HL-60/S4 treated with retinoic acid at 250 ng/mL for 4 days and 3 days (cell line): ENCODE measurements around the gene EIF4G3.
"Not testable (repeated sequence)": the region's sequence is repeated elsewhere in the genome, so short reads cannot be mapped to it uniquely, and the experiment has no call there.

Experiments used
- in situ Hi-C: fragments of 300-500 bp; cut with MboI; formaldehyde crosslinking; loops from 2 replicates; pipeline ENCODE4 v1.7.0; 2022; ENCODE audit warnings: low sequenced_read_pairs

Gene EIF4G3

GRCh38 chr1:20956272-20956671 lies 220.4 kb downstream of the EIF4G3 start:
- in situ Hi-C loops: no loop called here

- in situ Hi-C loops: no loop called here
Measured at GRCh38 chr1:20950679-20951078, 226.0 kb downstream of the EIF4G3 start.

DNA sequence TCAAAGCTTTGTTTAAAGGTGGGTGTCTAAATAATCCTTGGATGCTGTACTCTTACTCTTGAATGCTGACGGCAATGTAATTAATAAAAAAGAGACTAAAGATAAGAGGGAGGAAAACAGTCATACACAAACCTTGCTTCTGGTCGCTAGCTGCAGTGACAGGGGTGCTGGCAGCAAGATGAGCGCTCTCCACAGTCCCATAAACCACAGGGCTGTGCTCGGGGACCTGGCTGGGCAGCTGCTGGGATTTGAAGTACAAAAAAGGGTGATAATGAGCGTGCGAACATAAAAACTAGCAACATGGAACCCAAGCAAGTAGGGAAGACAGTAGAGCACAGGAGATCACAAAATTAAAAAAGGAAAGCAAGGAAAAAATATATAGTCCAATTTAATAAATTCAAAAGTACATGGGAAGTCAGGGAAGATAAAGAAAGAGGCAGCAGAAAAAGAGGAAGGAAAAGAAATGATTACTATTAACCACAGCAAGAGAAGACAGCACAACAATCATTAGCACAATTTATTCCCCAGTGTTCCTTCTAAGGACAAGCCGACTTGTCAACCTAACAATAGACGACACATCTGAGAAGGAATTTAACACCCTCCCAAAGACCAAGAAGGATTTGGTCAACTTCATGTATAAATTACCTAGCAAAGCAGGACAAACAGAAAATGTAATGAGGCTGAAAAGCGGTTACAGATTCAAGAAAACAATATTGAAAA lies 226.7 kb downstream of the EIF4G3 start:
- in situ Hi-C loops: no loop called here

DNA sequence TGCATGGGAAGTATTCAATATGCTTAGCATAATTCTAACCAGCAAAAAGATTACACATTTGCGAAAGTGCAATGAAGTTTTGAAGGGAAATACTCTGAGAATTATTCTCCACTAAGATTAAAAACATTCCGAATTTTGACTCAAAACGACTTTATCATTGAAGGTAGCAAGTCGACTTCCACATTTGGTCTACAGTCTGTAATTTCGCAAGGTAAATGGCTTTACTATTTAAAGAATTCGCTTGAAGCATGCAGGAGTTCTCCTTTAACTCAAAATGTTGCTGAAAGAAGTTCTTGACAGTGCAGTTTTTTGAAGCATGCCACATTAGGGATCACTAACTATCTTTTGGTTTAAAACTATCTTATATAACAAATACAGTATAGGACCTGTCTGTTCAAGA lies 228.6 kb downstream of the EIF4G3 start:
- in situ Hi-C loops: no loop called here

DNA sequence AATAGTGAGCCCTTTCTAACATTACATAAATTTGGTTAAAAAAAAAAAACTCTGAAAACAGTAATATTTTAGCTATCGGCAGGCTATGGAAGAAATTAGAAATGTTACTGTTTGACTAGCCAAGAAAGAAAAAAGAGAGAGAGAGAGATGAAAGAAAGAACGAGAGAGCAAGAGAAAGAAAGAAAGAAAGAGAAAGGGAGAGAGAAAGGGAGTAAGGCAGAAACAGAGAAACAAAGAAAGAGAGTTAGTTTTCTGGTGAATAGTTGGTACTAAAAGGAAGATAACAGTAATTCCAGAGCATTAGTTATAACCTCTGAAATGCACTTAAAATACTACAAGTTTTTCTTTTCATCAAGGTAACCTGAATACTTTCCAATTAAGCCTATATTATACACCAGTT lies 229.3 kb downstream of the EIF4G3 start:
- in situ Hi-C loops: no loop called here

GRCh38 chr1:20936621-20937020 lies 240.1 kb downstream of the EIF4G3 start:
- in situ Hi-C loops: no loop called here

DNA sequence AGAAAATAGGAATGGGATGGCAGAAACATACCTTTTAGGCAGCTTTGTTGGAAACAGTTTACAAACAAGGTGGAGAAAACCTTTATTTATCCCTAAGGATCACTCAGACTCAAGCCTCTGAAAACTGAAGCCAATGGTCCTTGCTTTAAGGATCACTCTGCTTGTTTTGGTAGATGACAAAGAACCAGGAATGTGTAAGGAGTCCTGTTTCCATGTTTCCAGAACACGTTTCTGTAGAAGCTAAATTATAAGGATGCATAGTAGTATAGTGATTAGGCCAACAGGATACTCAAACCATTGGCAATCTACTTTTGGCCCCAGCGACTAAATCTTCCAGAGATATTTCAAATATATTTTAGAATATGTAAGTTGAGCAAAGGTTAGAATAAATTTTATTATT lies 240.5 kb downstream of the EIF4G3 start:
- in situ Hi-C loops: no loop called here

GRCh38 chr1:20935717-20936116 lies 241.0 kb downstream of the EIF4G3 start:
- in situ Hi-C loops: no loop called here

- in situ Hi-C loops: no loop called here
Measured at GRCh38 chr1:20932437-20932977, 244.2 kb downstream of the EIF4G3 start.

GRCh38 chr1:20931930-20932436 lies 244.7 kb downstream of the EIF4G3 start:
- in situ Hi-C loops: no loop called here

GRCh38 chr1:20930427-20930826 lies 246.3 kb downstream of the EIF4G3 start:
- in situ Hi-C loops: no loop called here

DNA sequence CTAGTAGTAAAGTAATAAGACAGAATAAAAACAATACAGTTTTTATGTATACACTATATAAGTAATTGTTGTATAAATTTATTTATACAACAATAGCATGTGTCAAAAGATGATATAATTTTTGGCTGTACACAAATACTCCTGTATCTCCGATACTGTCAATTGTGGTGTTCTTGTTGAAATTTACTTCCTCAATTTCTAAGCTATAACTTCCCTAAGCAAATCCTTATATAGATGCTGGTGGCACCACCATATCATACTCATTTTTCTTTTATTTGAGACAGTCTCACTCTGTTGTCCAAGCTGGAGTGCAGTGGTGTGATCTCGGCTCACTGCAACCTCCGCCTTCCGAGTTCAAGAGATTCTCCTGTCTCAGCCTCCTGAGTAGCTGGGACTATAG lies 248.6 kb downstream of the EIF4G3 start:
- in situ Hi-C loops: no loop called here

GRCh38 chr1:20921285-20921684 lies 255.4 kb downstream of the EIF4G3 start:
- in situ Hi-C loops: no loop called here

GRCh38 chr1:20913242-20913641 lies 263.5 kb downstream of the EIF4G3 start:
- in situ Hi-C loops: no loop called here

- in situ Hi-C loops: not testable (repeated sequence)
Measured at GRCh38 chr1:20907526-20907925, 269.2 kb downstream of the EIF4G3 start.

DNA sequence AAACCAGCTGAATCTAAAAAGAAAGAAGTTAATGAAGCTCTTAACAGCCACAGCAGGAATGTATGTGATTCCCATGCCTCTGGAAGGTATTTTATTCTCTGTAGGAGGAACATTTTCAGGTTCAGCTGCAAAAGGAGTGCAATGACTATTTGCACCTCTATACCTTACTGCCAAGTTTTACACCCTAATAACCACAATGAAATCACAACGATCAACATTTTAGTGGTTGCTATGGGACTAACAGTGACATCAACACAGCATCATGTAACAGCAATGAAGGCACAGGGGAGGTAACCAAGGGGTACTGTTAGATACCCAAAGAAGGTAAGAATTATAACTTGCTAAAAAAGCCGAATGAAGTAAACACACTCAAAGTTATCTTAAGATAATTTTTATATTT lies 273.3 kb downstream of the EIF4G3 start:
- in situ Hi-C loops: no loop called here

GRCh38 chr1:20900056-20900455 lies 276.6 kb downstream of the EIF4G3 start:
- in situ Hi-C loops: no loop called here

DNA sequence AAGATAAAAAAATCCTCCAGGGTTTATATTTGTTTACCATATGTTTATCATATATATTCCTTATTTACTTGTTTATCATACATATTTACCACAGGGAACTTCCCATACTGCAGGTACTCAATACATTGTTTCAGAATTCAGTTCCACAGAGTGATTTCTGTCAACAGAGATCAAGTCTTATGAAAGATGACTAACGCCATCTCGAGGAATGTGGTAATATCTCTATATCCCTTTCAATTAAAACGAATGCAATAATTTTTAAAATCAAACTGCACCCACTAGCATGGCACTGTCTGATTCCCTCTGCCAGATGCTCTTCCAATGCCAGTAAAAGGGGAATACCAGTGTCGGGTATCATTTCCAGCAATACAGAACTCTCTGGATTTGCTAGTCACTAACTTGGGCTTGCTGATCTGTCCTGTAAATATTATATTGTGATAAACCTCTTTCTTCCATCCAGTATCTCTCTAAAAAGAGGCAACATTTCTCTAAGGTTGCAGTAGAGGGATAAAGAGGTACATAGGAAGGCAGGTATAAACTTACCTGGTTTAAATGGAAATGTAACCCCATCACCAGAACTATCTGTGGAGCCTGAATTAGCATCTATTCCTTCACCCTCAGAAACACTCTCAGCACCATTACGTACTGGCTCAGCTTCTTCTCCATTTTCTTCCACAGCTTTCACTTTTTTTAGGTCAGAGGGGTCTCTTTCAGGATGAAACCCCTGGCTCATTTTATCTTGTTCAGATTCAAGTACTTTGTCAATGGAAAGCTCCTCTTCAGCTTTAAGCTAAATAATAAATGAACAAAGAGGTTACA lies 277.3 kb downstream of the EIF4G3 start:
- in situ Hi-C loops: no loop called here

GRCh38 chr1:20896826-20897225 lies 279.9 kb downstream of the EIF4G3 start:
- in situ Hi-C loops: no loop called here

DNA sequence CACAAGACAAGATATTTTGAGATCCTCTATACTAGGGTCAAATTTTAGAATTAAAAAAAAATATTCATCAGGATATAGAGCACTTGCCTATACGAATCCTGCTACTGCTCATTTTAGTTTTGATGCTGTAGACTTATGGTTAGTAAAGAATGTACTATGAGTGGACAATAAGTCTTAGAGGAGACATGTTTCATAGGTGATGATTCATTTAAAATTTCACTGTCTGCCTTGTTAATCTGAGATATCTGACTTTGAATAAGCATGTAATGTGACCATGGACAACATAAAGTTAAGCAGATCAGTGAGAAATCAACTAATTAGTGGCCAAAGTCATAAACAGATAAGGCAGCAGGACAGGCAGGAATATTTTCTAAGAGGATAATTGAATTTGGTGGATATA lies 282.8 kb downstream of the EIF4G3 start:
- in situ Hi-C loops: no loop called here

DNA sequence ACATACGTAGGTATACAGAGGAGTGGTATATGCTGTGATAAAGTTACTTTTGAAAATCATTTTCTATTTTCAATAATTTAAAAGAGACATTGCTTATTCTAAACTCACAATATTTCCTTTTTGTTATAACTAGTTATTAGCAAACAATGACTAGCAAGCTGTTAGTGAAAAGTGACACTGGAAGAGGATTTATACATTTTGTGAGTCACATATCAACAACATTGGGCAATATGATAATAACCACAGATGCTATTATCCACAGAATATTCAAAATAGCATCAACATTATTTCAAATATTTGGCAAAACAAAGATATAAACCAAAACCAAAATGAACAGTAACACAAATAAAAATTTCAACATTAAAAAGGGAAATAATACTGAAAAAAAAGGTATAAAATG lies 285.6 kb downstream of the EIF4G3 start:
- in situ Hi-C loops: no loop called here

DNA sequence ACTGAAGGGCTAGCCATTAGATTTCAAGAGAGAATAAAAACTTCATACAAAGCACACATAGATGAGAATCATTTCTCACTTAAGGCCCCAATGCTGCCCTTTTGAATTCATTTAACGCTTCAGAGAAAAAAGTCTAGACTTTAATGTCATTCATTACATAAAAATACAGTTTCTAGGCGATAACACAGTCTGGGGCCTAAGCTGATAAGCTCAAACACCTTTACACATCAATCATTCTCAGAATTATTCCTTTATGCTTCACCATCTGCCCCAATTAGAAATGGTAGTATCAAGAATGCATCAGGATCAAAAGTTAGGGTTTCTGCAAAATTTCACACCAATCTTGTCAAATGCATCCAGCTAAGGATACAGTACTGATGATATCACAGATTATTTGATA lies 289.5 kb downstream of the EIF4G3 start:
- in situ Hi-C loops: no loop called here
